Activated gamma-delta T cell treated with anti-CD3 and anti-CD28 coated beads, Interleukin-2, amount 50 U/mL, for 16 hours (primary cell): ENCODE measurements around the gene MAU2.
A peak's percentile ranks its signal among the peaks of the same experiment; 100 is the strongest.
"Not testable (repeated sequence)": the region's sequence is repeated elsewhere in the genome, so short reads cannot be mapped to it uniquely, and the experiment has no call there.

Experiments used
- DNase-seq: peaks from one replicate; pipeline ENCODE4 v3.0.0-alpha.2; 2020; ENCODE audit warnings: low read depth

MAU2 gene

DNA sequence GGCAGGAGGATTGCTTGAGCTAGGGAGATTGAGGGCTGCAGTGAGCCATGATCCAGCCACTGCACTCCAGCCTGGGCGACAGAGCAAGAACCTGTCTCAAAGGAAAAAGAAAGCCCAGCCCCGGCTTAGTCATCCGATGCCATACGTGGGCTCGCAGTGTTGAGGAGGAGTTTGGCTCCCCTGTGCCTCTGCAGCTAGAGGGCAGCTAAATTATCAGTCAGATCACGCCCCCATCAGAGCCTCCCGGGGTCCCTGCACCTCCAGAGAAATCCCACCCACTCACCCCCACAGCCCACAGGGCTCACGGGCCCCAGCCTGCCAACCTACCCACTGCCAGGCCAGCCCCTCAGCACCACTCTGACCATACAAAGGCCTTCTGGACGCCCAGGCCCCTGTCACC is 27.6 kb downstream of the MAU2 start:
- no peak for DNase-seq

DNA sequence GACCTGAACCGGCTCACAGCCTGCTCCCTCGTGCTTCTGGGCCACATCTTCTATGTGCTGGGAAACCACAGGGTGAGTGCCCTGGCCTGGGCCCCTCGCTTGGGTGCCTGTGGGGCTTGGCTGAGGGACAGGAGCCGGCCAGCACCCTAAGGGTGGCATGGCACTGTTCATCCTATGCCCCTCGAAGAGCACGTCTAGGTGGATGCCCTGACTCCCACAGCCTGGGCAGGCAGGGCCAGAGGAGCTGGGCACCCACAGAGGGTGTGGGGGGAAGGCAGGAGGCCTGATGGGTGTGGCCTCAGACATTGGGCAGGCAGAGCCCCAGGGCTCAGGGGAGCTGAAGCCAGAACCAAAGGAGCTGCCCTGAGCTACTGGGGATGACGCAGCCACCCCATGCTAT is 28.7 kb downstream of the MAU2 start:
- DNase-seq, result no peak

DNA sequence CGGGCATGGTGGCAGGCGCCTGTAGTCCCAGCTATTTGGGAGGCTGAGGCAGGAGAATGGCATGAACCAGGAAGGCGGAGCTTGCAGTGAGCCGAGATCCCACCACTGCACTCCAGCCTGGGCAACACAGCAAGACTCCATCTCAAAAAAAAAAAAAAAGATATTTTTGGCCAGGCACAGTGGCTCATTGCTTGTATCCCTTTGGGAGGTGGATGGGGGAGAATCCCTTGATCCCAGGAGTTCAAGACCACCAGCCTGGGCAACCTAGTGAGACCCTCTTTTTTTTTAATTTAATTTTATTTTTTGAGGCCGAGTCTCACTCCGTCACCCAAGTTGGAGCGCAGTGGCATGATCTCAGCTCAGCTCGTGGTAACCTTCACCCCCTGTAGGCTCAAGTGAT is 30.1 kb downstream of the MAU2 start:
- not testable (repeated sequence) for DNase-seq

DNA sequence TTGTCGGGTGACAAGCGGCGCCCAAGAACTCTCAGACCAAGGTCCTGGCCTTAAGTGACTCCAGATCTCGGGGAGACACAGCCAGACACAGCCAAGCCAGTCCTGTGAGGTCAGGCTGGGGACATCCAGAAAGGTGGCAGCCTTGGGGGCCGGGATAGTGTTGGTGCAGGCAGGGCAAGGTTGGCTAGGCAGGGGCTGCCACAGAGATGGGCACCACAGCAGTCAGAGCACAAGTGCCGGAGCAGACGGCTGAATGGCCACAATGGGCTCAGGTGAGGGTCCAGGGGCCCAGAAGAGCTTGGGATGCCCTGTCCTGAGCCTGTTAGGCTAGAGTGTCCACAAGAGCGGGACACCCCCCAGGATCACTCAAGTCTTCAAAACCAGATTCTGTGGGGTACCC is 32.2 kb downstream of the MAU2 start:
- DNase-seq, result no peak

DNA sequence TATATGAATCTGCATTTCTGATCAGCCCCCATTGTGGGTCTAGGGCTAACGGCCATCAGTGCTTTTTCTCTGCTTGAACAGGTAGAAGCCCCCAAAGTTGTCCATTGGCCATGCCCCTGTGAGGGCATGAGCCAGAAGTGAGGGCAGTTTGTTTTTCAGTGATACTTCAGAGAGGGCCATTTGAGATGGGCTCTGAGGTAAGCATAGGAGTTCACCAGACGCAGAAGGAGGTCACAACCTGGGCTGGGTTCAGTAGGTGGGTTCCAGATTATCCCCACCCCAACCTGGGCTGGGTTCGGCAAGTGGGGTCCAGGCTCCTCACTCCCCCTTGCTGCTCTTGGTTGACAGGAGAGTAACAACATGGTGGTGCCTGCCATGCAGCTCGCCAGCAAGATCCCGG is 33.4 kb downstream of the MAU2 start:
- no peak for DNase-seq

DNA sequence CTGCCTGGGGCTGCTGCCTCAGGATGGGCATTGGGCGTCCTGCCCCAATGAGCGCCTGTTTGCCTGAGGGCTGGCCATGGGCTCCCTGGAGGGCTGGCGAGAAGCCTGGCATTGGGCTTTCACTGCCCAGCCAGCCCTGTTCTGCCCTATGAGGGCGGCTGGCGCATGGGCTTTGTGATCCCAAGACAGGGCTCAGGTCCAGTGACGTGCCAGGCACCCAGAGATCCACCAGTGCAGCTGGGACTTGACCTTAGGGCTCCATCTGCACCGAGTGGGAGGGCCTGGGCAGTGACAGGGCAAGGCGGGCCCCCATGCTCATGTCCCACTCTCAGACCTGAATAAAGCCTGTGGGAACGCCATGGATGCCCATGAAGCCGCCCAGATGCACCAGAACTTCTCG is 34.3 kb downstream of the MAU2 start:
- DNase-seq, result no peak

DNA sequence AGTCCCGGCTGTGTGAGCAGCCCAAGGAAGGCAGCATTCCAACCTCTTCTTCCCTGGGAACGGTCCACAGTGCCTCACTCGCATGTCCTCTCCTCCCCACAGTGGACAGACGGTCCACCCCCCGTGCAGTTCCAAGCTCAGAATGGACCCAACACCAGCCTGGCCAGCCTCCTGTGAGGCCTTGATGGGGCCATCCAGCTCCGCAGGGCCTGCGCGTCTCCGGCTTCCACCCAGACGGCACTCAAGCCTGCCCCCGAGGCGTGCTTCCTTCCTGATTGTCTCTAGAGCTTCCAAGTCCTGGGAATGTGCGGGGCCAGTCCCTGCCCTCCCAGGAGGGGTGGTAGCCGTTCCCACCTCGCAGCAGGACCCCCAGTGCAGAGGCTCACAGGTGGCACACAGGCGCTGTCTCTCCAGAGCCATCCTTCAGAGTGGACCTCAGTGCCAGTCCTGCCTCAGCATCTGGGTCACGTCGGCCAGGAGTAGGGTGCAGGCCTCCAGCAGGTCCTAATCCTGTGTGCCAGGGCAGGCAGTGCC is 35.0 kb downstream of the MAU2 start:
- no peak for DNase-seq

DNA sequence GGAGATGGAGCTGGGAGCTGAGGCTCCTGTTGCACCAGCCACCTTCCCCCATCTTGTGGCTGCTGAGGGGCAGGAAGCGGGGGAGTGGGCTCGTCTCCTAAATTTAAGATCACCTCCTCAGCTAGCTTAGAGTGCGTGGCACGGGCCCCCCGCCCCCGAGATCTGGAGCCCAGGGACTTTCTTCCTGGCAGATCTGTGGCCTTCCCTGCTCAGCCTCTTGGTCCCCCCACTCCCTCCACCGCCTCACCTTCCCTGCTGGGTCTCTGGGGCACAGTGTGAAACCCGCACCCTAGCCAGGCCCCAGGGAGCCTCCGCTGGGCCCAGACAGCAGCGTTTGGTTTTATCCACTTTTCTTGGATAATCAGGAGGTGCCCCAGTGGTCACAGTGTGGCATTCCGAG is 35.9 kb downstream of the MAU2 start:
- DNase-seq, result no peak

DNA sequence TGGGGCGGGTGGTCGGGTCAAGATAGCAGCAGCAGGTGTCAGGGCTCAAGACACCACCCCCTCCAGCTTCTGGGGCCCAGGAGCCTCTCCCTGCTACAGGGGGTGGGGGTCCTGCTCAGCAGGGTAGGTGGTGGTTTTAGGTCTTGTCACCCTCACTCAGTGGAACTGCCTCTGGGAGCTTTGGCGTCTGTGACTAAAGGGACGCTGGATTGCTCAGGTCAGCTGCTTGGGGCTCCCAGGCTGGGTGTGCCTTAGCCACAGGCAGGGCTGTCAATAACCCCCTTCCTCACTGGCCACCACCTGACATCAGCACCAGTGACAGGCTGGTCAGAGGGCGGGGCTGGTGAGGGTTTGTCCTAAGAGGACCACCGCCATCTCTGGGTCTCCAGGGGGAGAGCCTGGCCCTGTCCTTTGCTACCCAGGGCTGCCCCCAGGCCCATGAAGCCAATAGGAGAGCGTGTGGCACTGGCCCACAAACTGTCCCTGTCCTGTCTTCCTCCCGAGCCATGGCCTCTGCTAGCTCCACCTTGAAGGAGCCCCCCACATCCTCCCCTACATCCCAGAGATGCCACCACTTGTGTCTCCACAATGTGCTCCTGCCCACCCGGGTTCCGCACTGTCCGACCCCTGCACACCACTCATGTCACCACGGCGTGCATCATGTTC is 36.4 kb downstream of the MAU2 start:
- DNase-seq, result no peak

DNA sequence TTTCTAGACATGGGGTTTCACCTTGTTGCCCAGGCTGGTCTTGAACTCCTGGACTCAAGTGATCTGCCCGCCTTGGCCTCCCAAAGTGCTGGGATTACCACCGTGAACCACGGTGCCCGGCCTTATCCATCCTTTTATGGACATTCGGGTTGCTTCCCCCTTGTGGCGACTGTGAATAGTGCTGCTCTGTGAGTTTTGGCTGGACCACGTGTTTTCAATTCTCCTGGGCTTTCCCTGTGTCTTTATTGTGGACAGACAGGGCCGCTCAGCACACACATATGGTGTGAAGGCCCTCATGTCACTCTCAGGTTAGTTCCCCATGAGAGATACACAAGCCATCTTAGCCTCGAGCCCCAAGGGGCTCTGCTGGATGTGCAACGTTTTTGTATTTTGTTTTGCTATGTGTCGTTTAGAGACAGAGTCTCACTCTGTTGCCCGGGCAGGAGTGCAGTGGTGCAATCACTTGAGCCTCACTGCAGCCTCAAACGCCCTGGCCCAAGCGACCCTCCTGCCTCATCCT is 40.5 kb downstream of the MAU2 start:
- DNase-seq, result peak; percentile 57

DNA sequence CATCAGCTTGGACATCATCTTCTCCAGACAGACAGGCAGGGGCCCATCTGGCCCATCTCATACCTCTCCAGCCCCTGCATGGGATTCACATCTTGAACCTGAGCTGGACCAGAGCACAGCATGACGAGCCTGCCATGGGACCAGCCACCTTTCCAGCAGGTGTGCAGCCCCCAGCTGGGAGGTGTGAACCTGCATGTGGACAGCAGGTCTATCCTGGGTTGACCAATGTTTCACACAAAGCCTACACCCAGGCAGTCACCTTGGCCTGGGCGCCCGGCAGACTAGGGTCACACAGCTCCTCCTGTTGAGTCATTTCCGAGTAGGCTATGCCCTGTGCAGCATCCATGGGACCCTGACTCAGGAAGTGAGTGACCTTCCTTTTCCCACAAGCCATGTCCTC is 41.4 kb downstream of the MAU2 start:
- no peak for DNase-seq

DNA sequence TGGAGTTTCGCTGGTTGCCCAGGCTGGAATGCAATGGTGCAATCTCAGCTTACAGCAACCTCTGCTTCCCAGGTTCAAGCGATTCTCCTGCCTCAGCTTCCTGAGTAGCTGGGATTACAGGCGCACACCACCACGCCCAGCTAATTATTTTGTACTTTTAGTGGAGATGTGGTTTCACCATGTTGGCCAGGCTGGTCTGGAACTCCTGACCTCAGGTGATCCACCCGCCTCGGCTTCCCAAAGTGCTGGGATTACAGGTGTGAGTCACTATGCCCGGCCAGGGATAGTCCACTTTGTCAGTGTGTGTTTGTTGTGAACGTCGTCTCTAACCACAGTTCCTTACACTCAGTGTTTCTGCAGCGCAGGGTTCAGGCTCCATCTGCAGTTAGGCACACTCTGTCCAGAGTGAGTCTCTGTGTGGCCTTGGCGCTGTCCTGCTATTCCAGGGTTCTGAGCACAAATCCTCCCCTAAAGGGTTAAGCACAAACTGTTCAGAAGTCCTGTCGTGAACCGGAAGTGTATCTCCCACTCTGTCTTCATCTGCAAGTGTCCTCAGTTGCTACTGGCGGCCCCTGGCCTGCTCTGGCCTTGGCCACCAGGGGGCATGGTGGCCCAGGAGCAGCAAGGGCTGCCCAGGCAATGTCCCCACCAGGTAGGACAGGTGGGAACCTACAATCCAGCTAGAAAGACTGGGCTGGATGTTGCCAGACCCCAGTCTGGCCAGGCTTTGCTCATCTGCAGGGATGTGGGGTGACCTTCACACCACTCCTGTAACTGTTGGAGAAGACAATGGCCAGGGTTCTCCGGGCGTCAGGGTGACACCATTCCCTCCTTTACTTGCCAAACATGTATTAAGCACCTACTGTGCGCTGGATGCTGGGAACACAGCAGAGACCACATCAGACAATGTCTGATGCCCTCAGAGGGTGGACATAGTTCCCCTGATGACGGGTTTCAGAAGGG is 46.1 kb downstream of the MAU2 start:
- DNase-seq, result peak; percentile 51

DNA sequence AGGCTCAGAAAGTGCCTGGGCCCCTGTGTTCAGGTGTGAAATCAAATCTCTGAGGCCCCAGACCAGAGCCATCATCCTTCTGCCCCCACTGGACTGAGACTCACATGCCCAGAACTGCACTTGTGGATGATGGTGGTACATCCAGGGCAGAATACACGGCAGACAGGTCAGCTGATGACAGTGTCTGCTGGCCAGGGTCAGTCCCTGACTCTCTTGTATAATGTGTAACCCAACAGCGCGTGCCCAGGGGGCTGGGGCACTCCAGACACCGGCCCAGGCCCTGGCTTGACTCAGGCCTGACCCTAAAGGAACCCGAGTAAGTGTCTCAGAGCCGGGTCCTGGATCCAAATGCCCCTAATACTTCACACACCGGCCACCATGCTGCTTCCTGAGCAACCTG is 47.5 kb downstream of the MAU2 start:
- DNase-seq, result no peak

DNA sequence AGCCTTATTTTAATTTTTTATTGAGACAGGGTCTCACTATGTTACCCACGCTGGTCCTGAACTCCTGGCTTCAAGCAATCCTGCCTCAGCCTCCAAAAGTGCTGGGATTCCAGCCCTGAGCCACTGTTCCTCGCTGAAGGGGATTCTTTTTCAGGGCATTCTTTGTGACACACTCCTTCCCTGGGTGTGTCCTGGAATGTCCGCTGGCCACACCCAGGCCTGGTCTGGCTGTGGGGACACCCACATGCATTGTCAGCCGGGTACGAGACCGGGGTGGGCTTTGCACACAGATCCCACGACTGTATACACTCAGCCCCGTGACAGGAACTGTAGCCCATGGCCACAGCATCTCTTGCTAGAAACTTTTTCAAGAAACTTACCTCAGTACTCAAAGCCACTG is 50.4 kb downstream of the MAU2 start:
- no peak for DNase-seq

DNA sequence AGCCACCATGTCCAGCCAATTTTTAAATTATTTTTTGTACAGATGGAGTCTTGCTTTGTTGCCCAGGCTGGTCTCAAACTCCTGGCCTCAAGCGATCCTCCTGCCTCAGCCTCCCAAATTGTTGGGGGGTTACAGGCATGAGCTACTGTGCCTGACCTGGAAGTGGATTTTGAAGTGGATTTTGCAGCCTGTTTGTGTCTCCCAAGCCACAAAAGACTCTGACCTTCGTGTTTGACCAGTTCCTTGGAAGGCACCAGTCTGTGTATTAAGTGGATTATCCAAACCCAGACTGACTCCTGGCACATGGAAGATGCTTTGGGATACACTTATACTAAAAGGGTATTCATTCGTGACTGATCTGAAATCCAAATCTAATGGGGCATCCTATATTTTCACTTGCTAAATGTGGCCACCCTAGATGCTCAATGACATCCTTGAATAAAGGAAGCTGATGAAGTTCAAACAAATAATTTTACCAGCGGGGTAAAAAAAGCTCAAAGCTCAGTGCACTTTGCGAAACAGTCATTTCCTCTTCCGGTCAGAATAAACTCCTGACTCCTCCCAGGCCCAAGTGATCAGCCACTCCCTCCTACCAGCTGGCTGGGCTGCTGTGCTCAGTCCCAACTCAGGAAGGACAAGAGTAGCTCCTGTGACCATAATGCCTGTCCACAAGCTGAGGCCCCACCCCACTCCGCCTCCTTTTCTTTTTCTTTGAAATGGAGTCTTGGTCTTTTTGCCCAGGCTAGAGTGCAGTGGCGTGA is 52.2 kb downstream of the MAU2 start:
- no peak for DNase-seq

DNA sequence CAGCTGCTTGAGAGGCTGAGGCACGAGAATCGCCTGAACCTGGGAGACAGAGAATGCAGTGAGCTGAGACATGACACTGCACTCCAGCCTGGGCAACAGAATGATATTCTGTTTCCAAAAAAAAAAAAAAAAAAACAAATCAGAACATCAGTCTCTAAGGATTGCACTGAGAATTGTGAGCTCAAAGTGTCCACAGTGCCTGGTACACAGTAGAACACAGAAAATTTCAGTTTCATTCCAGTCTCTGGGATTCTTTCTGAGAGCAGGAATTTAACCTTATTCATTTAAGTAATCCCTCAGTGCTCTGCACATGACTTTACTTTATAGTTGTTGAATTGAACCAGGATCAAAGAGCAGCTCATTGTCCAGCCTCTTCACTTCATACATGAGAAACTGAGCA is 58.9 kb downstream of the MAU2 start:
- no peak for DNase-seq

DNA sequence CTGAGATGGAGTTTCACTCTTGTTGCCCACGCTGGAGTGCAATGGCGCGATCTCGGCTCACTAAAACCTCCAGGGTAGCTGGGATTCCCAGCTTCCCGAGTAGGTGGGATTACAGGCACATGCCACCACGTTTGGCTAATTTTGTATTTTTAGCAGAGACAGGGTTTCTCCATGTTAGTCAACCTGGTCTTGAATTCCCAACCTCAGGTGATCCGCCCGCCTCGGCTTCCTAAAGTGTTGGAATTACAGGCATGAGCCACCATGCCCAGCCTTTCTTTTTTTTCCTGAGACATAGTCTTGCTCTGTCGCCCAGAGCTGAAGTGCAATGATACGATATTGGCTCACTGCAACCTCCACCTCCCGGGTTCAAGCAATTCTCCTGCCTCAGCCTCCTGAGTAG is 59.7 kb downstream of the MAU2 start:
- DNase-seq, result not testable (repeated sequence)

DNA sequence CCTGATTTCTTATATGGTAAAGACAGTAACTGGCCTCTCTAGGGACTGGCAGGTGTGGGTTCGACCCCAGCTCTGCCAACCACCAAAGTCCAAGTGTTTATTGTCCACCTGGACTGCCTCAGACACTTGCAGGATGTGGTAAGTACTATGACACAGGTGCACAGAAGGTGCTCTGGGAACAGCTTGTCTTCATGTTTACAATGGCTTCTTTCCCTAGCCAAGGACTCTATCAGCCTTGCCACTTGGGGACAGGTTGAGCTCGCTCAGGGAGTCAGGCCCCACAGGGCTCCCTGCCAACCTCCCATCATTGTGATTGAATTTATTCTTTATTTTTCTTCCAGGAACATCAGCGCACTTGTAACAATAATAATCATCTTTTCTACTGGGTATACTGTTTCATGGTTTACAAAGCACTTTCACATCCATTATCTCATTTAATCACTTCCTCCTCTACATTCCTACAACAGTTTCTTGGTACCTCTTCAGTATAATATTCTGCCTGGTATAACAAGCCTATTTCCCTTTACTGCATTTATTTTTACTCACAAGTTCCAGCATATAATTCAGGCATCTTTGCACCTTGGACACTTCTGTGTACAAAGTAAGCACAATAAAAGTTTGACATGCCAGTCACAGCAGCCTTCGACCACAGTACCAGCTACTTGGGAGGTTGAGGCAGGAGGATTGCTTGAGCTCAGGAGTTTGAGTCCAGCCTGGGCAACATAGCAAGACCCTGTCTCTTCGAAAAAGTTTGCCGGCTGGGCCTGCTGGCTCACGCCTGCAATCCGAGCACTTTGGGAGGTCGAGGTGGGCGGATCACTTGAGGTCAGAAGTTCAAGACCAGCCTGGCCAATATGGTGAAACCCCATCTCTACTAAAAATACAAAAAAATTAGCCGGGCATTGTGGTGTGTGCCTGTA is 60.6 kb downstream of the MAU2 start:
- DNase-seq, result no peak

DNA sequence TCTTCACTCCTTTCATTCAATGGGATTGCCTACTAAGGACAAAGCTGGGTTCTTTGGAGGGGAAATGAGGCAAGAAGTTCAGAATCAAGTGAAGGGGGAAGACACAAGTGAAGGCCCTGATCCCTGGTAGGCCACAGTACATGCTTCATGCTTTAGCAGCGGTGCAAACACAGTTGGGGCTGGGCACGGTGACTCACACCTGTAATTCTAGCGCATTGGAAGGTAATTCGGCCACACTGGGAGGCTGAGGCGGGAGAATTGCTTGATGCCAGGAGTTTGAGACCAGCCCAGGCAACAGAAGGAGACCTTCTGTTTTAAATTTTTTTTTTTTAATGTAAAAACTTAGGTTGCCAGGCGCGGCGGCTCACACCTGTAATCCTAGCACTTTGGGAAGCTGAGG is 61.5 kb downstream of the MAU2 start:
- DNase-seq, result no peak

DNA sequence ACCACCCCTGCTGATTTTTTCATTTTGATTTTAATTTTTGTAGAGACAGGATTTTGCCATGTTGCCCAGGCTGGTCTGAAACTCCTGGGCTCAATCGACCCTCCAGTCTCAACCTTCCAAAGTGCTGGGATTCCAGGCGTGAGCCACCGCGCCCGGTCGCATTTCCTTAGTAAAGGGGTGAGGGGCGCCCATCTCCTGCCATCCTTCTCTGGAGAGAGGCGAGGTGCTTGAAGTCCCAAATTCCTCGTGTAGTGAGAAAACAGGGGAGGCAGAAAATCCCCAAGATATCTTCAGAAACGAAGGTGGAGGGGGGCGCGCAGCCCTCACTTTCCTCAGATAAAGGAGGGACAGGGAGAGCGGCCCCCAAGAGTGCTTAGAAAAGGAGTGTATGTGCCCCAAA is 63.9 kb downstream of the MAU2 start:
- no peak for DNase-seq
